CD4-positive, CD25-positive, alpha-beta regulatory T cell (primary cell): Measurements from ENCODE around the gene RPS5. TPM values are rescaled to one million over a fixed set of nuclear protein-coding genes. Genes with fewer than 3 reads are reported as not detected.

ENCODE experiments used
- ATAC-seq, 2 donors: fragments of 150-1000 bp; cut with Tn5 transposase; one replicate each; pipeline ENCODE4 v1.10.0; 2021; ENCODE audit warnings: low read depth in 2 of 2, moderate number of reproducible peaks in 2 of 2, moderate library complexity in 1 of 2
- DNase-seq, 3 donors: peaks; one replicate each; pipeline versions ENCODE4 v3.0.0 to v3.0.0-alpha.2; 2012 to 2022; ENCODE audit warnings: mixed read lengths in 1 of 3
- H3K27ac ChIP-seq: one replicate; pipeline ENCODE4 v1.7.0; 2013; ENCODE audit warnings: mild to moderate bottlenecking, low read length; ENCODE audit not compliant: insufficient read depth, poor library complexity, severe bottlenecking
- H3K27me3 ChIP-seq: one replicate; pipeline ENCODE4 v1.7.0; 2013; ENCODE audit warnings: low read length; ENCODE audit not compliant: control insufficient read depth, insufficient read depth
- H3K36me3 ChIP-seq: one replicate; pipeline ENCODE4 v1.7.0; 2013; ENCODE audit warnings: mild to moderate bottlenecking, low read length, moderate library complexity; ENCODE audit not compliant: control insufficient read depth, insufficient read depth
- H3K4me1 ChIP-seq: 2 replicates; pipeline ENCODE4 v1.7.0; 2013; ENCODE audit warnings: mild to moderate bottlenecking, low read length; ENCODE audit not compliant: insufficient read depth, control insufficient read depth, poor library complexity, severe bottlenecking
- H3K4me3 ChIP-seq: one replicate; pipeline ENCODE4 v1.7.0; 2013; ENCODE audit warnings: low read depth, mild to moderate bottlenecking, low read length, moderate library complexity
- H3K9me3 ChIP-seq, 2 experiments: 1 replicate in 1 of 2; 2 replicates in 1 of 2; pipeline ENCODE4 v1.7.0; 2013; ENCODE audit warnings: low read length in 2 of 2, mild to moderate bottlenecking in 1 of 2, moderate library complexity in 1 of 2; ENCODE audit not compliant: control insufficient read depth in 2 of 2
- H3K27ac Mint-ChIP-seq, 3 donors: one replicate each; pipeline ENCODE4 v1.8.0; 2020 to 2022; ENCODE audit warnings: mild to moderate bottlenecking in 3 of 3, mixed read lengths in 3 of 3, moderate library complexity in 2 of 3
- H3K27me3 Mint-ChIP-seq: one replicate; pipeline ENCODE4 v1.8.0; 2022; ENCODE audit warnings: mild to moderate bottlenecking, mixed read lengths
- H3K36me3 Mint-ChIP-seq: one replicate; pipeline ENCODE4 v1.8.0; 2020; ENCODE audit warnings: mixed read lengths
- H3K4me1 Mint-ChIP-seq, 4 donors: one replicate each; pipeline ENCODE4 v1.8.0; 2020 to 2022; ENCODE audit warnings: mixed read lengths in 4 of 4, mild to moderate bottlenecking in 1 of 4
- H3K4me3 Mint-ChIP-seq, 4 donors: one replicate each; pipeline ENCODE4 v1.8.0; 2020 to 2022; ENCODE audit warnings: mild to moderate bottlenecking in 4 of 4, mixed read lengths in 4 of 4, moderate library complexity in 3 of 4
- H3K9me3 Mint-ChIP-seq, 7 donors: one replicate each; pipeline ENCODE4 v1.8.0; 2020 to 2022; ENCODE audit warnings: mixed read lengths in 7 of 7, mild to moderate bottlenecking in 3 of 7, moderate library complexity in 2 of 7
- polyA plus RNA-seq, 4 donors: library from polyadenylated mRNA; unstranded; fragments of 300-500 nt; fragmentation: Illumina TruSeq; gene quantifications; one replicate each; pipeline ENCODE4 v1.2.3, GENCODE V29; 2021
- total RNA-seq: library from RNA; stranded (reverse); gene quantifications from one replicate; pipeline ENCODE4 v1.2.3, GENCODE V29; 2022

Gene RPS5
- total and polyA plus RNA-seq, 5 donors from 2014 or later = 747 to 1,786 (median 1,162) TPM

- H3K4me1 ChIP-seq = peaks cover 46% of the 10 kb centered on the region
- peak overlapping the region; percentile 96 for H3K27ac ChIP-seq
- DNase-seq (no peak), ATAC-seq (no peak)
- Mint-ChIP-seq H3K27me3 (no peaks in the 10 kb centered on the region), H3K27ac (peak overlapping the region; percentile 94 to 99 (median 98)), H3K9me3 (peaks cover 0 to 1% (median 0%) of the 10 kb centered on the region in 7 donors), H3K36me3 (peaks cover 7% of the 10 kb centered on the region), H3K4me1 (peaks cover 13 to 59% (median 31%) of the 10 kb centered on the region in 4 donors), H3K4me3 (peak overlapping the region; percentile 95 to 97 (median 96))
- H3K27me3 ChIP-seq = no peaks in the 10 kb centered on the region
- peaks cover 8% of the 10 kb centered on the region for H3K36me3 ChIP-seq
- no peak overlapping the region for H3K4me3 ChIP-seq
- no peaks in the 10 kb centered on the region for H3K9me3 ChIP-seq
Measured at GRCh38 chr19:58385313-58385890, 1.7 kb upstream of the RPS5 start.

GRCh38 chr19:58385891-58386575 is 1.0 kb upstream of the RPS5 start:
- Mint-ChIP-seq H3K9me3 (peaks cover 0 to 1% (median 0%) of the 10 kb centered on the region in 7 donors), H3K27me3 (no peaks in the 10 kb centered on the region), H3K27ac (peak overlapping the region; percentile 94 to 99 (median 98)), H3K36me3 (peaks cover 12% of the 10 kb centered on the region), H3K4me3 (peak overlapping the region; percentile 95 to 97 (median 96)), H3K4me1 (peaks cover 13 to 64% (median 34%) of the 10 kb centered on the region in 4 donors)
- peak in 1 of 3 donors; percentile 42 for DNase-seq
- Histone ChIP-seq H3K4me1 (peaks cover 43% of the 10 kb centered on the region), H3K36me3 (peaks cover 13% of the 10 kb centered on the region), H3K27ac (peak overlapping the region; percentile 96), H3K27me3 (no peaks in the 10 kb centered on the region), H3K4me3 (peak overlapping the region; percentile 32), H3K9me3 (no peaks in the 10 kb centered on the region)
- no peak for ATAC-seq

- Mint-ChIP-seq H3K4me1 (peaks cover 13 to 54% (median 30%) of the 10 kb centered on the region in 4 donors), H3K9me3 (peaks cover 0 to 1% (median 0%) of the 10 kb centered on the region in 7 donors), H3K27me3 (no peaks in the 10 kb centered on the region), H3K4me3 (peak overlapping the region; percentile 95 to 97 (median 96)), H3K27ac (peak overlapping the region; percentile 94 to 99 (median 98)), H3K36me3 (peaks cover 12% of the 10 kb centered on the region)
- peak overlapping the region; percentile 96 for H3K27ac ChIP-seq
- H3K4me3 ChIP-seq = peak overlapping the region; percentile 89
- no peak for DNase-seq
- no peak for ATAC-seq
- H3K9me3 ChIP-seq = no peaks in the 10 kb centered on the region
- no peaks in the 10 kb centered on the region for H3K27me3 ChIP-seq
- peaks cover 19% of the 10 kb centered on the region for H3K36me3 ChIP-seq
- H3K4me1 ChIP-seq = peaks cover 32% of the 10 kb centered on the region
Measured at GRCh38 chr19:58387338-58388174, 487 bp downstream of the RPS5 start.

GRCh38 chr19:58388175-58388526 is 1.1 kb downstream of the RPS5 start:
- Histone ChIP-seq H3K4me3 (peak overlapping the region; percentile 89), H3K27ac (peak overlapping the region; percentile 96)
- peaks cover 12% of the 10 kb centered on the region for H3K36me3 Mint-ChIP-seq

GRCh38 chr19:58392945-58393724 is 6.1 kb downstream of the RPS5 start:
- Histone ChIP-seq H3K4me3 (no peak overlapping the region), H3K36me3 (peaks cover 44% of the 10 kb centered on the region), H3K9me3 (no peaks in the 10 kb centered on the region), H3K27me3 (no peaks in the 10 kb centered on the region), H3K4me1 (peaks cover 9% of the 10 kb centered on the region), H3K27ac (no peak overlapping the region)
- no peak for DNase-seq
- Mint-ChIP-seq H3K27ac (no peak overlapping the region), H3K9me3 (no peaks in the 10 kb centered on the region), H3K4me3 (peak overlapping the region in 2 of 4 donors; percentile 44 to 68), H3K27me3 (peaks cover 8% of the 10 kb centered on the region), H3K36me3 (peaks cover 27% of the 10 kb centered on the region), H3K4me1 (peaks cover 7 to 32% (median 15%) of the 10 kb centered on the region in 4 donors)
- ATAC-seq = no peak

More at GRCh38 chr19:58388175-58388526, 1.1 kb downstream of the RPS5 start:
- Histone ChIP-seq H3K27me3 (no peaks in the 10 kb centered on the region), H3K4me1 (peaks cover 32% of the 10 kb centered on the region), H3K36me3 (peaks cover 24% of the 10 kb centered on the region), H3K9me3 (no peaks in the 10 kb centered on the region)
- DNase-seq (no peak), ATAC-seq (no peak)
- Mint-ChIP-seq H3K9me3 (peaks cover 0 to 1% (median 0%) of the 10 kb centered on the region in 7 donors), H3K27ac (peak overlapping the region in 2 of 3 donors; percentile 94), H3K27me3 (no peaks in the 10 kb centered on the region), H3K4me1 (peaks cover 13 to 52% (median 30%) of the 10 kb centered on the region in 4 donors), H3K4me3 (peak overlapping the region; percentile 95 to 97 (median 96))

- Mint-ChIP-seq H3K27me3 (peaks cover 8% of the 10 kb centered on the region), H3K36me3 (peaks cover 27% of the 10 kb centered on the region), H3K4me3 (peak overlapping the region in 1 of 4 donors; percentile 68), H3K27ac (no peak overlapping the region), H3K4me1 (peaks cover 7 to 26% (median 13%) of the 10 kb centered on the region in 4 donors), H3K9me3 (no peaks in the 10 kb centered on the region)
- Histone ChIP-seq H3K36me3 (peaks cover 44% of the 10 kb centered on the region), H3K9me3 (no peaks in the 10 kb centered on the region), H3K27me3 (no peaks in the 10 kb centered on the region), H3K4me3 (no peak overlapping the region), H3K4me1 (peaks cover 5% of the 10 kb centered on the region), H3K27ac (no peak overlapping the region)
- DNase-seq = no peak
- no peak for ATAC-seq
Measured at GRCh38 chr19:58393725-58394033, 6.6 kb downstream of the RPS5 start.

DNA sequence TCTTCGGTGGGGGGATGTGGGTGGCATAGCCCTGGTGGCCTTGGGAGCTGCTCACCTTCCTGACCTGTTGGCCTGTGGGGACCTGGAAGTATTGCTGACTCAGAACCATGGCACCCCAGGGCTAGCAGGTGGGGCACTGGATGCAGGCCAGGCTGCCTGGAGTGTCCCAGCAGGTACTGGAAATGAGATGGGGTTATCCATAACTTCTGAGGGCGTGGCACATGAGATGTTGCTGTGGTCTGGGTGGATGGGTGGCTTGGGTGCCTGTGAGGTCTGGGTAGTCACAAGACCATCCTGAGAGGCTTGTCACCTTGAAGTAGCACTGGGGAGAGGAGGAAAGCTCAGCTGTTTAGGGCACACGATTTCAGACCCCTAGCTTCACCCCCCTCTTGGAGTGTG is 7.8 kb downstream of the RPS5 start:
- Histone ChIP-seq H3K27ac (no peak overlapping the region), H3K4me1 (no peaks in the 10 kb centered on the region), H3K9me3 (no peaks in the 10 kb centered on the region), H3K36me3 (peaks cover 36% of the 10 kb centered on the region), H3K4me3 (no peak overlapping the region), H3K27me3 (no peaks in the 10 kb centered on the region)
- peaks cover 20% of the 10 kb centered on the region for H3K36me3 Mint-ChIP-seq
- H3K27me3 Mint-ChIP-seq = peaks cover 13% of the 10 kb centered on the region
- peaks cover 0 to 23% (median 7%) of the 10 kb centered on the region in 4 donors for H3K4me1 Mint-ChIP-seq
- H3K27ac Mint-ChIP-seq = no peak overlapping the region
- DNase-seq = no peak
- H3K9me3 Mint-ChIP-seq = no peaks in the 10 kb centered on the region
- ATAC-seq = no peak
- peak overlapping the region in 1 of 4 donors; percentile 61 for H3K4me3 Mint-ChIP-seq
